CD4-positive, alpha-beta T cell treated with Interferon gamma for 1 hour (primary cell): ENCODE results near the gene FHAD1.

Experiments
- DNase-seq: peaks from one replicate; pipeline ENCODE4 v3.0.0-alpha.2; 2020

The FHAD1 gene

GRCh38 chr1:15219280-15220023 is 27.6 kb upstream of the FHAD1 start:
- DNase-seq, result no peak

DNA sequence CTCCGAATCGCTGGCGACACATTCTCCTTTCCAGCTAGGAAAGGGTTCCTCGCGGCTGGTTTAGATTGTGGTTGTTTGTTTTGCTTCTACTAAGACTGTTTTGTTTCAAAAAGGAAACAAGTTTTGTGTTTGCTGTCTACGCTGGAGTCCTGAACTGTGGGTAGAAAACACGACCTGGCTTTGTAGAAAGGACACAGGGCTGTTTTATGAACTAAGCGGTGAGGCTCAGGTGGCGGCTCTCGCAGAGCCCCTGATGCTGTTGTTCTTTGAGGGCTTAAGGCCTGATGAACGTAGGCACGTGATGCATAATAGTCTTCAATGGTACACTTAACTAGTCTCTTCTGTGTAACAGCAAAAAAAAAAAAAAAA is 27.0 kb upstream of the FHAD1 start:
- DNase-seq, result no peak

- DNase-seq, result no peak
These were observed 26.1 kb upstream of the FHAD1 start for GRCh38 chr1:15220825-15221431.

DNA sequence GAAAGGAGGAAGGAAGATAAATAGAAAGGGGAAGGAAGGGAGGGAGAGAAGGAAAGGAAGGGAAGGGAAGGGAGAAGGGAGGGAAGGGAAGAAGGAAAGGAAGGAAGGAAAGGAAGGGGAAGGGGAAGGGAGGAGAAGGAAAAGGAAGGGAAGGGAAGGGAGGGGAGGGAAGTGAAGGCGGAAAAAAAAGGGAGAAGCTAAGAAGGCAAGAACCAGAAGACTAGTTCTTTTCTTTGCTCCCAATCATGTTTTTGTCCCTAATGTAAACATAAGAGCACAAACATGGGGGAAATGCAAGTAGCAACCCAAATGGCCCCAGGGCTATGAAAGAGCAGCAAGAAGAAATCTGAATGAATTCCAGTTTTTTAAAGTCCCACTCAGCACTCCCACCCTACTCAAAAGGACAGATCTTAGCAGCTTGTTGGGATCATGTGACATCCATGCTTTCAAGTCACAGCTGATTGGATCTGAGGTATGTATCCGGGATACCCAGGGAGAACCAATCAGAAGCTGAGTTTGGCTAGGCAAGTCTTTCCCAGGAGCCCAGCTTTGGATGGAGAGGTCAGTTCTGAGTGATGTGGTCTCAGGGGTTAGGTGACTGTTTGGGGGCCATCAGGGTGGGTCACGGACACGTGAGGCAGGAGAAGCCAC is 24.2 kb upstream of the FHAD1 start:
- no peak for DNase-seq

- no peak for DNase-seq
These were observed 22.7 kb upstream of the FHAD1 start for GRCh38 chr1:15224259-15224869.

DNA sequence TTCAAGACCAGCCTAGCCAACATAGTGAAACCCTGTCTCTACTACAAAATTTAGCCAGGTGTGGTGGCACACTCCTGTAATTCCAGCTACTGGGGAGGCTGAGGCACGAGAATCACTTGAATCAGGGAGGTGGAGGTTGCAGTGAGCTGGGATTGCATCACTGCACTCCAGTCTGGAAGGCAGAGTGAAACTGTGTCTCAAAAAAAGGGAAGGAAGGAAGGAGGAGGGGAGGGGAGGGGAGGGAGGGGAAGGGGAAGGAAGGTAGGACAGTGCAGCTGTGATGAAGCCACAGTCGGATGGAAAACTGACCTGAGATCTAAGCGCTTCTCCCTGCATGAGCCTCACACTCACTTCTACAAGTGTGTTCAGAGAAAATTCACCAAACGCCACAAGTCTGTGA is 22.0 kb upstream of the FHAD1 start:
- DNase-seq, result no peak

GRCh38 chr1:15225461-15225860 is 21.6 kb upstream of the FHAD1 start:
- DNase-seq, result no peak

DNA sequence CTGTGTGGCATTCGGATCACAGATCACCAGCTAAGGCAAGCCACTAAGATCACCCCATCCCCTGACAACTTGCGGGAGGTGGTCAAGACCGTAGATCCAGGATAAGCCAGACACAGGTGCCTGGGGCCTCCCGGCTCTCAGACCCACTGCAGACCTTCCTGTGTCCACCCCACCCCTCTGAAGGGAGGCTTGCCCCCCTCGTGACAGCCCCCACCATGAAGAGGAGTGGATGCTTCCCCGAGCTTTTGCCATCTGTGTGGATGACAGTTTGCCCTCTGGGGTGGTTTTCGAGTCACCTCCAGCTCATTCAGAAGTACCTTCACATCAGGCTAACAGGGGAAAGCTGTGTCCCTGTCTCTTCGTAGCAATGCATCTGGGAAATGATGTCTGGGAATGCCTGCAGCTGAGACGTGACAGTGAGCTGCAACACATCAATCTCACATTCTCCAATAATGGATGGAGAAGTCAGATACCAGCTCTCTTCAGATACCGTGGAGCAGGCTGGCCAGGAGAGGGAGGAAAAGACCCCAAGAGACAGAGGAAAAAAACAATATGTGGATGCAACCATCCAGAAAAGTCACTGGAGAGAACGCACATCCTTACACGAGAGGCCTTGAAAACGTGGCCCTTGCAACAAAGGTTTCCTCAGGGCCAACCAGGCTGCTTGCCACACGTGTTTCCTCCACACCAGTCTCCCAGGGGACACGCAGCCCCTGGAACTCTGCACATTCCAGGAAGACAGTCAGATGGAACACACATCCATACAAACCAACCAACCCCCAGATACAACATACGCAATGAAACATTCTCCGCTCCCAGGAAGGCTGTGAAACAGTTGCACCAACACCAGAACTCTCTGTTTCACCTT is 20.4 kb upstream of the FHAD1 start:
- DNase-seq, result no peak

- DNase-seq, result no peak
These were observed 17.3 kb upstream of the FHAD1 start for GRCh38 chr1:15229707-15230131.

DNA sequence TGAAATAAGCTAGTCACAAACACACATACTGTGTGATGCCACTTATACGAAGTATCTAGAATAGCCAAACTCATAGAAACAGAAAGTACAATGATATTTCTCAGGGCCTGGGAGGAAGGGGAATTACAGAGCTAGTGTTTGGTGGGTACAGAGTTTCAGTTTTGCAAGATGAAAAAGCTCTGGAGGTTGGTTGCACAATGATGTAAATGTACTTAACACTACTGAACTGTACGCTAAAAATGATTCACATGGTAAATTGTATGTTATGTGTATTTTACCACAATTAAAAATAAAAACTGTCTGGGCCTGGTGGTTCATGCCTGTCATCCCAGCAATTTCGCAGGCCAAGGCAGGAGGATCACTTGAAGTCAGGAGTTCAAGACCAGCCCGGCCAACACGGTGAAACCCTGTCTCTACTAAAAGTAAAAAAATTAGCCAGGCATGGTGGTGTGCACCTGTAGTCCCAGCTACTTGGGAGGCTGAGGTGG is 15.3 kb upstream of the FHAD1 start:
- DNase-seq, result no peak

- DNase-seq, result no peak
These were observed 13.3 kb upstream of the FHAD1 start for GRCh38 chr1:15233689-15234088.

GRCh38 chr1:15236321-15236721 is 10.7 kb upstream of the FHAD1 start:
- no peak for DNase-seq

- DNase-seq, result no peak
These were observed 10.3 kb upstream of the FHAD1 start for GRCh38 chr1:15236746-15237145.

- DNase-seq, result no peak
These were observed 8.2 kb upstream of the FHAD1 start for GRCh38 chr1:15238789-15239188.

- no peak for DNase-seq
These were observed 4.3 kb upstream of the FHAD1 start for GRCh38 chr1:15242766-15243165.

DNA sequence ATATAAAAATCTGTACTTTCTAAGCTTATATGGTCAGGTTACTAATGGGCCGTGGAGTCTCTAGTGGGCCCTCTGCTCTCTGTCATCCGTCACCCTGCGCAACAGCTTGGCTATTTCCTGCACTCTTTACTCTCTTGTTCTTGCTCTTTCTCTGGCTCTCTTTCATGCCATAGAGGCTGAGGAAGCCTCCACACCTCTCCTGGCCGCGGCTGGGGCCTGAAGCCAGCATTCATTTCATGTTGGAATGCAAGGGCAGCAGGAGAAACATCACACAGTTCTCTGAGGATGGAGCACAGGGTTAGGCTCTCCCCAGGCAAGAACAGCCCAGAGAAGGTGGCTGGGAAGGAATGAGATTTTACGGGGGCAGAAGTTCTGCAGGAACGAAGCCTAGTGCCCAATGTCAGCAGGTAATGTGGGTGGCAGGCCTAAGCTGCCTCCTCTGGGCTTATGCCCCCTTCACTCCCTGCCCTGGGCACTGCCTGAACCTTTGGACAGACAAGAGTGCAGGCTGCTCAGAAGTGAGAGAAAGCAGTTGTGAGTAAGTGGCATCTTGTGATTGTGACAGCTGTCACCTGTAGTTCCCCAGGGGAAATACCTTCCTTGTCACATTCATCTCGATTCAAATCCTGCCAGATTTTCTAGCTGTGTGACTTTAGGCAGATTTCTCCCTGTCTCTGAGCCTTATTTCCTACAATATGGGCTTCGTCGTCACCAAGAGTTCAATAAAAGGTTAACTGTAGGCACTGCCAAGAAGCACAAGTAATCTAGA is 3.6 kb upstream of the FHAD1 start:
- no peak for DNase-seq

- DNase-seq, result no peak
These were observed 2.2 kb upstream of the FHAD1 start for GRCh38 chr1:15244813-15245212.

DNA sequence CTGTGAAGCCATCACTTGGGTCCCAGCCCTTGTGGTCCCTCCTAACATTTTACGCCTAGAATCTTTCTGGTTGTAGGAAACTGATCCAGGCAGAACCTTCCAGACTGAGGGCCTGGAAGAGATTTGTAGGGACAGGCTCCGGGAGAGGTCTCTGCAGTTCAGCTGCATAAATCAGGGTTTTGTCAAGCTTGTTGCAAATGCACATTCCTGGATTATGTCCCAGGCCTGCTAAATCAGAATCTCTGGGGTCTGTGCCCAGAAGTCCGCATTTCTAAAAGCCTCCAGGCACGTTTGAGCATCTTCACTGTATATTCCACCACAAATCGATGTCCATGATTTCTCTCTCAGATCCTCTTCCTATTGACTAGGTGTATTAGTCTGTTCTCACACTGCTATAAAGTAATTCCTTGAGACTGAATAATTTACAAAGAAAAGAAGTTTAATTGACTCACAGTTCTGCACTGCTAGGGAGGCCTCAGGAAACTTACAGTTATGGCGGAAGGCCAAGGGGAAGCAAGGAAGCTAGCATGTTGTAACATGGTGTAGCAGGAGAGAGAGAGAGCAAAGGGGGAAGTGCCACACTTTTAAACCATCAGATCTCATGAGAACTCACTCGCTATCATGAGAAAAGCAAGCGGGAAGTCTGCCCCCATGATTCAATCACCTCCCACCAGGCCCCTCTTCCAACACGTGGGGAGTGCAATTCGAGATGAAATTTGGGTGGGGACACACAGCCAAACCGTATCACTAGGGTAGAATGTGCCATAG is 1.2 kb upstream of the FHAD1 start:
- DNase-seq, result peak; percentile 45

GRCh38 chr1:15248216-15248615 is 1.2 kb downstream of the FHAD1 start:
- DNase-seq, result no peak

- peak; percentile 56 for DNase-seq
These were observed 2.1 kb downstream of the FHAD1 start for GRCh38 chr1:15249081-15249480.
